HG02943 (cell line): ENCODE data around the gene DHPS.

ENCODE experiments used
- ATAC-seq: cut with Tn5 transposase; IDR thresholded peaks from one replicate; pipeline ENCODE4 v1.9.1; 2021; ENCODE audit warnings: mild to moderate bottlenecking, low read depth, moderate library complexity; ENCODE audit not compliant: unreplicated experiment

Gene DHPS

DNA sequence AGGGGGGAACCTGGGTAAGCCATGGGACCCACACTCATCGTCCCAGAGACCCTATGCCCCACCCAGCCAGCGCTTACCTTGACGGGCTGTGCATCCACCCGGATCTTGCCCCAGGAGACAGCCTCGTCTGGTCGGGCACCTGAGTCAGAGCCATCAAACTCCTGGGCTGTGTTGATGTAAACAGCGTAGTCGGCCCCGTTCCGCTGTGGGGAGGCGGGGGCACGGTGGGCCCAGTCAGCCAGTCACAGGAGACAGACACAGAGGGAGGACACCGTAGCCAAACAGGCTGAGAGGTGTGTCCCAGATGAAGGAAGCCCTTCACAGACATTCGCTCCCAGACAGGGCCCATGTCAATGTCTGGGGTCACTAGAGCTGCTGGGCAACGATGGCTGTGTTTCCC, 5.7 kb downstream of the DHPS start:
- no peak for ATAC-seq

DNA sequence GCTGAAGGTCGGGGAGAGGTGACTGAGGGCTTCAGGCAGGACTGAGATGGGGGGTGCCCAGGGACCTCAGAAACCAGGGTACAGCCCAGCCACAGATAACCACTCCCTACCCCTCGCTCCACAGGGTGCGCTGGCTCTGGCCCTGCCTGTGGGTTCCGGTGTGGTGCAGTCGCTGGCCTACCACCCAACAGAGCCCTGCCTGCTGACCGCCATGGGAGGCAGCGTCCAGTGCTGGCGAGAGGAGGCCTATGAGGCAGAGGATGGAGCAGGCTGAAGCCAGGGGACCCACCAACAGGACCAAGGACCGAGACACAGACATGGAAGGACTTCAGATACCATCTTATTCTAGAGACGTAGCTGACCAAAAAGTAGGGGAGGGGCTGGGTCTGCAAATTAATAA, 6.3 kb downstream of the DHPS start:
- no peak for ATAC-seq

DNA sequence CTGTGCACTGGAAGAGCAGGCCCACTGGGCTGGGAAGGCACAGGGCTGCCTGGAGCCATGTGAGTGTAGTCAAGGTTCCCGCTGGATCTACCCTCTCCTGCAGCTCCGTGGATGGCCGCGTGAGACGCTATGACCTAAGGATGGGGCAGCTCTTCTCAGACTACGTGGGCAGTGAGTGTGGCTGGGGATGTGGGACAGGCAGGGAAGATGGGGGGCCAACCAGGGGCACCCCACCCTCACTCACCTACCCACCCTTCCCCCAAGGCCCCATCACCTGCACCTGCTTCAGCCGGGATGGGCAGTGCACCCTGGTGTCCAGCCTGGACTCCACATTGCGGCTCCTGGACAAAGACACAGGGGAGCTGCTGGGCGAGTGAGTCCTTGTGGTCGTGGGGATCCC, 8.9 kb downstream of the DHPS start:
- no peak for ATAC-seq

- no peak for ATAC-seq
These were observed 11.3 kb downstream of the DHPS start for GRCh38 chr19:12670159-12670928.

GRCh38 chr19:12669270-12670158, 12.2 kb downstream of the DHPS start:
- peak; percentile 41 for ATAC-seq

DNA sequence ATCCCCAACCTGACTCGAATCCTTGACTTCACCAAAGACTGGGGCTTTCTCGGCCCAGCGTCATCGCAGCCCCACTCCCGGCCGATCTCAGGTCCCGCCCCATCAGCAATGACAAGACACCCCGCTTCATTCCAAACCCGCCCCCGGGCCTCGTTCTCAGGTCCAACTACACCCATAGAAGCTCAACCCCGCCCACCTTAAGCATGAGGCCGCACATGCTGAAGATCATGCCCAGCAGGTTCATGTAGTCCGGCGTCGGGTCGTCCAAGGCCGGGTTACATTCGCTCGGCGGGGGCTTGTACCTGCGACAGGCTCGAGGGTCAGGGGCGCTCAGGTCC, 12.8 kb downstream of the DHPS start:
- peak; percentile 11 for ATAC-seq

DNA sequence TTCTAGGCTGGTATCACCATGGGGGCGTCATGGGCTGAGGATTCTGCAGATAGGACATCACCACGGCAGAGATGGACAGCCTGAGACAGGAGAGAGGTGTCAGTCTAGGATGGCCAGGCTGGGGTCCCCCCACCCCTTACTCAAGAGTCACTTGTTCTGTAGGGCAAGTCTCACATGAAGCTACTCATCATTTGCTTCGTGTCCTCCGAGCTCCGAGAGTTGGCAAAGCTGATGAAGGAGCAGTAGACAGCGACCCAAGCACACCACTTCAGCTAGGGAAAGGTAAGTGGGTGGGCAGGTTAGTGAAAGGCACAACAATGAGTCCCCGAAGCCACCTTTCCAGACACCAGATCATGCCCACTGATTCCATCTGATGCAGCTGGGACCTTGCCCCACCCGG, 13.3 kb downstream of the DHPS start:
- no peak for ATAC-seq

GRCh38 chr19:12667731-12668302, 13.9 kb downstream of the DHPS start:
- no peak for ATAC-seq

DNA sequence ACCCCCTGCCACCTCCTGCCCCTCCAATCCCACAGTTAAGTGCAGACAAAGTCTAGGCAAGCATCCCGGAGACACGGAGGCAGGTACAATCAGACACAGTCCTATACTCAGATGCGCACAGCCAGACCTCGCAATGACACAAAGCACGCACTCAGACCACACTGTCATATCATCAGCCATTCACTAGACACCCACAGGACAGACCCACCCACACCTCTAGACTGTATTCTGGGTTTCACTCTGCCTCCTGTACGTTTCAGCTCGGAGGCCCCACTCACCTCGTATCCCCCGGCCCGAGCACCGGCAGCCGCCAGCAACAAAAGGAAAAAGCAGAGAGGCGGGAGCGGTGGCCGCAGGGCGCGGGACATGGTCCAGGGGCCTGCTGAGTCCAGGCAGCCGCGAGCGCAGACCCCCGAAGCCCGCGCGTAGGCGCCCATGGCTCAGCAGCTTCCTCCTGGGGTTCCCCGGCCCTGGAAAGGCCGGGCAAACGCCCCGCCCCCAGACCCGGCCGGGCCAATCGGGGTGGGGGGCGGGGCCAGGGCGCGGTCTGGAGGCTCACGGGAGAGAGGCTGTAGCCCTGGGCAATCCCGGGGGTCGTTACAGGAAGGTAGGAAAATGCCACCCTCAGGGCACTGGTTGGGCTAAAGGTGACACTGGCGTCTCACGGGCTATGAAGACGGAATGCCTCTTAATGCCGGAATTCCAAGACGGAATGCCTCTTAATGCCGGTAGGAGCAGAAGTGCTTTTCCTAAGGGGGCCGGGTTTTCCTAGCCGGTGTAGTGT, 15.2 kb downstream of the DHPS start, which contains the start of the genes MAN2B1 and WDR83:
Gene MAN2B1 (minus strand): TSS at position 478 of the 784 bp plus-strand sequence. CDS start 41 bp downstream, at position 437.
Gene WDR83 (plus strand): TSS at position 543 of the 784 bp plus-strand sequence. CDS start 2,984 bp downstream, outside the sequence.
- no peak for ATAC-seq

DNA sequence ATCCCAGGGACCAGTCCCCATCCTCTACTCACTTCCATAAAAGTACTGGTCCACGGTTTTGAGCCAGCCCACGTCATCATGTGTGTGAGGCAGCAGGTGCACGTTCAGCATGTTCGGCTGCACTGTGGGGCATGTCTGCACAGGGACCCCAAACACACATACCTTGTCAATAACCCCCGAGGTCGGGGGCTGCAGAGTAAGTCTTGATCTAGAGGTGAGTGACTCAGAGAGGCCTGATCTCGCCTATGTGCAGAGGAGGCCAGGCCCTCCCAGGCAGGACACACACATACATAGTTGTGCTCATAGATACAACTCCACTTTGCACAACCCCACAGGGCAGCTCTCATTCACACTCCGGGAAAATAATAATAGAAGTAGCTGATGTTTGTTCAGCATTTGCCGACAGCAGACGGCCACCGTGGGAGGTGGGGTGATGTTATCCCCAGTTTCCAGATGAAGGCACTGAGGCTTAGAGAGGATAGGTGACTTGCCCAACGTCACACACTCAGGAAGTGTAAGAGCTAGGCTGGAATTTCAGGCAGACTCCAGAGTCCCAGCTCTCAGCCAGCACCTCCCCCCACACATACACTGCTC, 15.9 kb downstream of the DHPS start:
- ATAC-seq = no peak

DNA sequence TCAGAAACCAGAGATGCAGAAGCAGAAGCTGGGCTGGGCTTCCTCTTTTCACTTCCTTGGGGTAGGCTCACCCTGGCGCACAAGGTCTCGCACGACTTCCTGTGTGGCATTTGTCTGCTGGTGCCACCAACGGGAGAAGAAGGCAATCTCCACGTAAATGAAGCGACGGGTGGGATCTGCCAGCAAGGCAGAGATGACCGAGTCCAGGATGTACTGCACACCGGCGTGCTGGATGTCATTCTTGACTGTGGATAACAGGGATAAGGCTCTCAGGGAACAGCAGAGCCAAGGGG, 16.5 kb downstream of the DHPS start:
- ATAC-seq = no peak

DNA sequence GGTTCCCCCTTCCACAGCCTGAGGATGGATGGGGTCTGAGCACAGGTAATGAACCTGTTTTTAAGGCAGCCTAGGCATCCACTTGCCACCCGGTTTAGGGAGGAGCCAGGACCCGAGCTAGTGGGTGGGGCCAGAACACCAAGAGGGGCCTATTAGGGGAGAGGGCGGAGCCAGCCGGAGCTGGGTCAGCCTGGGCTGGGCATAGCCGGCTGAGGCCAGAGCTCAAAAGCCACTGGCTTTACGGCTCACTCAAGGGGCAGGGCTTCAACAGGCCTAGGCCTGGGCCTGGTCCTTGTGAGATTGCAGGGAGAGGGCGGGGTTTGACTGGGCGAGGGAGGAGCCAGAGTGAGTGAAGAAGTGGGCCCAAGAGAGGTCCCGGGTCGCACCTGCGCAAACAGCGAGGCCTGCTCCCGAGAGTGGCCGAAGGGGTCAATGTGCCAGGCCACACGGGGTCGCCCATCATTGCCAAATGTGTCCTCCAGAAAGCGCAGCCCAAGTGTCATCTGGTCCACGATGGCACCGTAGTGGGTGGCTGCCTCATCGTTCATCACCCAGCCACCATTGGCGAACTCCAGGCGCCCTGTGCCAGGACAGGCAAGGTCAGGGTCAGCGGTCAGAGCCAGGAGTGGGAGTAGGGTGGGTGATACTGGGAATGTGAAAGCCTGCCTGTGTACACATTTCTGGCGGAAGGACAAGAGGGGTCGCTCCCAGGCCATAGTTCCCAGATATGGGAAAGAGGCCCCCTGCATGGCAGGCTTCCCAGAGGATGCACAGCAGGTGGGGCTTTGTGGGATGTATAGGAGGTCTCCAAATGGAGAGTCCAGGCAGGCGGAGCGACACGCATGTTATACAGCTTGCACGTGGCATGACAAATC, 17.0 kb downstream of the DHPS start:
- ATAC-seq = no peak

DNA sequence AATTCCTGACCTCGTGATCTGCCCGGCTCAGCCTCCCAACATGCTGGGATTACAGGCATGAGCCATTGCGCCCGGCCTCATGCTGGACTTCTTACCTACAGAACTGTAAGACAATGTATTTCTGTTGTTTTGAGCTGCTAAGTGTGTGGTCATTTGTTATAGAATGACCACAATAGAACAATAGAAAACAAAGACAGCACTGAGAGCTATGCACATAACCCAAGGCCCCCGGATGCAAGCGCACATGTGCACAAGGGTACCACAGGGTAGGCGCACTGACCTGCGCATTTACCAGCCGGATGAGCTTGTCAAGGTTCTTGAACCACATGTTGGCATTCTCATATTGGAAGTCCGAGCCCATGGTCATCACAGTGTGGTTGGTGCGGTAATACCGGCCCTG, 20.7 kb downstream of the DHPS start:
- no peak for ATAC-seq

- no peak for ATAC-seq
These were observed 23.7 kb downstream of the DHPS start for GRCh38 chr19:12657966-12658365.

- ATAC-seq = no peak
These were observed 24.6 kb downstream of the DHPS start for GRCh38 chr19:12656899-12657571.

- ATAC-seq = no peak
These were observed 26.1 kb downstream of the DHPS start for GRCh38 chr19:12655546-12655945.

DNA sequence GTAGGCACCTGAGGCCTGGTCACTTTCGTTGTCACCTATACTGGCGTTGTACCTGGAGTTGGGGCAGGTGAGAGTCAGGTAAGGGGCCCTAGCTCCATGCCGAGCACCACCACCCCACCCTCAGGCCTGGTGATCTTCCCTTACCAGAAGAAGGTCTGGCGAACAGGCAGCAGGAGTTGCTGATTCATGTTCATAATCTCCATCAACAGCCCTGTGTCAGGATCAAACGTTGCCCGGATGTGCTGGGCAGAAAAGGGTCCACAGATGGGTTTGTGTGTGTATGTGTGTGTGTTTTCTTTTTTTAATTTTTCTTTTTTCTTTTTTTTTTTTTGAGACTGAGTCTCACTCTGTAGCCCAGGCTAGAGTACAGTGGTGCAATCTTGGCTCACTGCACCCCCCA, 29.5 kb downstream of the DHPS start:
- no peak for ATAC-seq

DNA sequence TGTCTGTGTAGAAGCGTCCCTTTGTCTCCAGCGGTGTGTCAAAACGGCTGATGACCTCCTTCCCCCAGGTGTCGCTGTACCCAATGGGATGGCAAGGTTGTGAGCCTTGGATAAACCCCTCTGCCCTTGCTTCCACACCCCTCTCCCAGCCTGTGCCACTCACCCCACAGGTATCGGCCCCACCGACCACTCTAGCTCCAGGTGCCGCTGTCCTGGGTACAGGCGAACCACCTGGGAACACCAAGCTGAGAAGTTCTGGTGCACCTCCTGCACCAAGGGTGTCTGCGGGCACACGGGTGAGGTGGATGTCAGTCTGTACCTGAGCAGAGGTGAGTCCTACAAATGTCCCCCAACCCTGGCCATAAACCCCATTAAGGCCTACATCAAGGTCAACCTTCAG, 31.7 kb downstream of the DHPS start:
- no peak for ATAC-seq

- no peak for ATAC-seq
These were observed 33.6 kb downstream of the DHPS start for GRCh38 chr19:12648088-12648487.
